ENCODE measurements around the gene FILIP1.

Gene FILIP1

DNA sequence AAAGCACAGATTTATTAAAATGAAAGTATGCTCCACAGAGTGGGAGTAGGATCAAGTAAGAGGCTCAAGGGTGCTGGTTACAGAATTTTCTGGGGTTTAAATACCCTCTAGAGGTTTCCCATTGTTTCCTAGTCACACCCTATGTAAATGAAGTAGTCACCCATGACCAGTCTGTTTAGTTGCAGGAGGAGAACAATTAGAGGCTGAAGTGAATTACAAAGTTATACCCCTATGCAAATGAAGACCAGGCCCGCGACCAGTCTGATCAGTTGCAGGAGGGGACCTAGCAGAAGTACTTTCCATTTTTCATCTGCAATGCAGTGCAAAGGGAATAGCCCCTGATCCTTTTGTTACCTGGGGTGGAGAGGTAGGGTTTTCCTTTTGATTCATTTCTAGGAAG, 11.8 kb upstream of the FILIP1 start:
- H3K14ac ChIP-seq (ENCODE audit: low read length), result no peak overlapping the region
- no peak overlapping the region for H2BK15ac ChIP-seq (ENCODE audit: low read length)
- H3K27ac ChIP-seq (replicated peaks; ENCODE audit: low read length), result no peak overlapping the region
- H3K36me3 ChIP-seq (replicated peaks in 1 of 2; ENCODE audit: control insufficient read depth in 2 of 2, insufficient read depth in 2 of 2, low read length in 2 of 2), result no peaks in the 10 kb centered on the region
- H4K91ac ChIP-seq (ENCODE audit: low read depth, low read length, poor library complexity), result no peak overlapping the region
- no peaks in the 10 kb centered on the region for H3K9me3 ChIP-seq (replicated peaks in 1 of 2; ENCODE audit: control insufficient read depth in 2 of 2, insufficient read depth in 1 of 2, low read depth in 1 of 2, low read length in 2 of 2)
- no peak overlapping the region for H3K9ac ChIP-seq (ENCODE audit: low read depth, low read length, poor library complexity)
- H2BK120ac ChIP-seq (ENCODE audit: low read depth, low read length), result no peak overlapping the region
- H3K4ac ChIP-seq (ENCODE audit: low read length), result no peak overlapping the region
- H2BK12ac ChIP-seq (ENCODE audit: low read length), result no peak overlapping the region
- no peak overlapping the region for H3K4me2 ChIP-seq (ENCODE audit: insufficient read depth, low read length, poor library complexity, severe bottlenecking)
- H3K4me3 ChIP-seq (ENCODE audit: low read length in 2 of 2), result no peak overlapping the region
- H3K23ac ChIP-seq (ENCODE audit: low read depth, low read length, poor library complexity), result no peak overlapping the region
- DNase-seq (ENCODE audit: low spot score), result no peak
- peak overlapping the region; percentile 39 for H2AFZ ChIP-seq (ENCODE audit: low read length)
- no peak overlapping the region for H2BK5ac ChIP-seq (ENCODE audit: low read length)
- H3K79me1 ChIP-seq (ENCODE audit: low read depth, low read length), result no peaks in the 10 kb centered on the region
- no CpG with 5 or more reads among the region's 2 CpGs for WGBS, 2 donors (ENCODE audit: extremely low coverage in 2 of 2, insufficient read length in 2 of 2, insufficient replicate concordance in 1 of 2)
- no peaks in the 10 kb centered on the region for H3K4me1 ChIP-seq (ENCODE audit: control insufficient read depth in 2 of 2, insufficient read depth in 1 of 2, low read depth in 1 of 2, low read length in 2 of 2)
- H2AK5ac ChIP-seq (ENCODE audit: low read depth, low read length), result no peak overlapping the region
- no peak overlapping the region for H3K18ac ChIP-seq (ENCODE audit: low read length)
- no peak overlapping the region for H4K8ac ChIP-seq (ENCODE audit: low read depth, low read length)
- H3K27me3 ChIP-seq (ENCODE audit: control insufficient read depth in 3 of 3, insufficient read depth in 3 of 3, low read depth in 1 of 3, low read length in 3 of 3), result no peaks in the 10 kb centered on the region

- Histone ChIP-seq H3K79me1 (ENCODE audit: low read depth, low read length) (no peaks in the 10 kb centered on the region), H3K4me3 (ENCODE audit: low read length in 2 of 2) (no peak overlapping the region), H3K14ac (ENCODE audit: low read length) (no peak overlapping the region), H3K9me3 (replicated peaks in 1 of 2; ENCODE audit: control insufficient read depth in 2 of 2, insufficient read depth in 1 of 2, low read depth in 1 of 2, low read length in 2 of 2) (no peaks in the 10 kb centered on the region), H2AK5ac (ENCODE audit: low read depth, low read length) (no peak overlapping the region), H2AFZ (ENCODE audit: low read length) (peak overlapping the region; percentile 10), H3K27ac (replicated peaks; ENCODE audit: low read length) (no peak overlapping the region), H3K4me2 (ENCODE audit: insufficient read depth, low read length, poor library complexity, severe bottlenecking) (no peak overlapping the region), H3K18ac (ENCODE audit: low read length) (no peak overlapping the region), H2BK15ac (ENCODE audit: low read length) (no peak overlapping the region), H3K4ac (ENCODE audit: low read length) (no peak overlapping the region), H2BK5ac (ENCODE audit: low read length) (no peak overlapping the region), H3K36me3 (replicated peaks in 1 of 2; ENCODE audit: control insufficient read depth in 2 of 2, insufficient read depth in 2 of 2, low read length in 2 of 2) (no peaks in the 10 kb centered on the region), H4K91ac (ENCODE audit: low read depth, low read length, poor library complexity) (no peak overlapping the region), H3K23ac (ENCODE audit: low read depth, low read length, poor library complexity) (no peak overlapping the region), H3K4me1 (ENCODE audit: control insufficient read depth in 2 of 2, insufficient read depth in 1 of 2, low read depth in 1 of 2, low read length in 2 of 2) (no peaks in the 10 kb centered on the region), H2BK120ac (ENCODE audit: low read depth, low read length) (no peak overlapping the region), H3K9ac (ENCODE audit: low read depth, low read length, poor library complexity) (no peak overlapping the region), H3K27me3 (ENCODE audit: control insufficient read depth in 3 of 3, insufficient read depth in 3 of 3, low read depth in 1 of 3, low read length in 3 of 3) (no peaks in the 10 kb centered on the region), H4K8ac (ENCODE audit: low read depth, low read length) (no peak overlapping the region), H2BK12ac (ENCODE audit: low read length) (no peak overlapping the region)
- DNase-seq (ENCODE audit: low spot score), result no peak
- WGBS, 2 donors (ENCODE audit: extremely low coverage in 2 of 2, insufficient read length in 2 of 2, insufficient replicate concordance in 1 of 2), result no CpG with 5 or more reads among the region's 4 CpGs
Observed at GRCh38 chr6:75504465-75505222, 11.0 kb upstream of the FILIP1 start.

GRCh38 chr6:75503291-75503690, 9.7 kb upstream of the FILIP1 start:
- H3K18ac ChIP-seq (ENCODE audit: low read length), result no peak overlapping the region
- no peaks in the 10 kb centered on the region for H3K9me3 ChIP-seq (replicated peaks in 1 of 2; ENCODE audit: control insufficient read depth in 2 of 2, insufficient read depth in 1 of 2, low read depth in 1 of 2, low read length in 2 of 2)
- H3K79me1 ChIP-seq (ENCODE audit: low read depth, low read length), result no peaks in the 10 kb centered on the region
- H3K36me3 ChIP-seq (replicated peaks in 1 of 2; ENCODE audit: control insufficient read depth in 2 of 2, insufficient read depth in 2 of 2, low read length in 2 of 2), result no peaks in the 10 kb centered on the region
- no peak overlapping the region for H2BK12ac ChIP-seq (ENCODE audit: low read length)
- no peaks in the 10 kb centered on the region for H3K27me3 ChIP-seq (ENCODE audit: control insufficient read depth in 3 of 3, insufficient read depth in 3 of 3, low read depth in 1 of 3, low read length in 3 of 3)
- no CpG with 5 or more reads among the region's 2 CpGs for WGBS, 2 donors (ENCODE audit: extremely low coverage in 2 of 2, insufficient read length in 2 of 2, insufficient replicate concordance in 1 of 2)
- H3K4me3 ChIP-seq (ENCODE audit: low read length in 2 of 2), result no peak overlapping the region
- no peak overlapping the region for H3K27ac ChIP-seq (replicated peaks; ENCODE audit: low read length)
- no peak for DNase-seq (ENCODE audit: low spot score)
- H3K23ac ChIP-seq (ENCODE audit: low read depth, low read length, poor library complexity), result no peak overlapping the region
- no peak overlapping the region for H2BK5ac ChIP-seq (ENCODE audit: low read length)
- no peak overlapping the region for H3K14ac ChIP-seq (ENCODE audit: low read length)
- H2AFZ ChIP-seq (ENCODE audit: low read length), result no peak overlapping the region
- no peak overlapping the region for H2BK15ac ChIP-seq (ENCODE audit: low read length)
- no peak overlapping the region for H2AK5ac ChIP-seq (ENCODE audit: low read depth, low read length)
- H3K4me2 ChIP-seq (ENCODE audit: insufficient read depth, low read length, poor library complexity, severe bottlenecking), result no peak overlapping the region
- no peaks in the 10 kb centered on the region for H3K4me1 ChIP-seq (ENCODE audit: control insufficient read depth in 2 of 2, insufficient read depth in 1 of 2, low read depth in 1 of 2, low read length in 2 of 2)
- H4K91ac ChIP-seq (ENCODE audit: low read depth, low read length, poor library complexity), result no peak overlapping the region
- H4K8ac ChIP-seq (ENCODE audit: low read depth, low read length), result no peak overlapping the region
- H3K4ac ChIP-seq (ENCODE audit: low read length), result no peak overlapping the region
- H3K9ac ChIP-seq (ENCODE audit: low read depth, low read length, poor library complexity), result no peak overlapping the region
- H2BK120ac ChIP-seq (ENCODE audit: low read depth, low read length), result no peak overlapping the region

- Histone ChIP-seq H2BK120ac (ENCODE audit: low read depth, low read length) (no peak overlapping the region), H3K36me3 (replicated peaks in 1 of 2; ENCODE audit: control insufficient read depth in 2 of 2, insufficient read depth in 2 of 2, low read length in 2 of 2) (no peaks in the 10 kb centered on the region), H3K27me3 (ENCODE audit: control insufficient read depth in 3 of 3, insufficient read depth in 3 of 3, low read depth in 1 of 3, low read length in 3 of 3) (no peaks in the 10 kb centered on the region), H3K4me3 (ENCODE audit: low read length in 2 of 2) (no peak overlapping the region), H2AK5ac (ENCODE audit: low read depth, low read length) (no peak overlapping the region), H2BK12ac (ENCODE audit: low read length) (no peak overlapping the region), H3K18ac (ENCODE audit: low read length) (no peak overlapping the region), H2BK15ac (ENCODE audit: low read length) (no peak overlapping the region), H2BK5ac (ENCODE audit: low read length) (no peak overlapping the region), H3K4me2 (ENCODE audit: insufficient read depth, low read length, poor library complexity, severe bottlenecking) (no peak overlapping the region), H3K4me1 (ENCODE audit: control insufficient read depth in 2 of 2, insufficient read depth in 1 of 2, low read depth in 1 of 2, low read length in 2 of 2) (no peaks in the 10 kb centered on the region), H3K79me1 (ENCODE audit: low read depth, low read length) (no peaks in the 10 kb centered on the region), H3K4ac (ENCODE audit: low read length) (no peak overlapping the region), H4K8ac (ENCODE audit: low read depth, low read length) (no peak overlapping the region), H3K27ac (replicated peaks; ENCODE audit: low read length) (no peak overlapping the region), H4K91ac (ENCODE audit: low read depth, low read length, poor library complexity) (no peak overlapping the region), H3K9ac (ENCODE audit: low read depth, low read length, poor library complexity) (no peak overlapping the region), H3K23ac (ENCODE audit: low read depth, low read length, poor library complexity) (no peak overlapping the region), H3K9me3 (replicated peaks in 1 of 2; ENCODE audit: control insufficient read depth in 2 of 2, insufficient read depth in 1 of 2, low read depth in 1 of 2, low read length in 2 of 2) (no peaks in the 10 kb centered on the region), H3K14ac (ENCODE audit: low read length) (no peak overlapping the region), H2AFZ (ENCODE audit: low read length) (no peak overlapping the region)
- no CpG with 5 or more reads among the region's 3 CpGs for WGBS, 2 donors (ENCODE audit: extremely low coverage in 2 of 2, insufficient read length in 2 of 2, insufficient replicate concordance in 1 of 2)
- no peak for DNase-seq (ENCODE audit: low spot score)
Observed at GRCh38 chr6:75502884-75503283, 9.3 kb upstream of the FILIP1 start.
